ENCODE data around the gene RAB44.

RAB44 gene

GRCh38 chr6:36717231-36717825 is 19.7 kb downstream of the RAB44 start:
- no peak overlapping the region for H3K4me3 ChIP-seq (replicated peaks in 1 of 2; ENCODE audit: low read depth in 2 of 2, low read length in 2 of 2)
- TF ChIP-seq CTCF (IDR thresholded peaks at IDR 0.05; ENCODE audit: low read depth, low read length), result no peak
- no peak for DNase-seq (ENCODE audit: low read depth in 2 of 2)

GRCh38 chr6:36717871-36718540 is 20.4 kb downstream of the RAB44 start:
- no peak for TF ChIP-seq CTCF (IDR thresholded peaks at IDR 0.05; ENCODE audit: low read depth, low read length)
- no peak for DNase-seq (ENCODE audit: low read depth in 2 of 2)
- H3K4me3 ChIP-seq (replicated peaks in 1 of 2; ENCODE audit: low read depth in 2 of 2, low read length in 2 of 2), result no peak overlapping the region

GRCh38 chr6:36718560-36718959 is 20.9 kb downstream of the RAB44 start:
- H3K4me3 ChIP-seq (replicated peaks in 1 of 2; ENCODE audit: low read depth in 2 of 2, low read length in 2 of 2), result no peak overlapping the region
- no peak for TF ChIP-seq CTCF (IDR thresholded peaks at IDR 0.05; ENCODE audit: low read depth, low read length)
- DNase-seq (ENCODE audit: low read depth in 2 of 2), result no peak

- no peak for DNase-seq (ENCODE audit: low read depth in 2 of 2)
- TF ChIP-seq CTCF (IDR thresholded peaks at IDR 0.05; ENCODE audit: low read depth, low read length), result no peak
- no peak overlapping the region for H3K4me3 ChIP-seq (replicated peaks in 1 of 2; ENCODE audit: low read depth in 2 of 2, low read length in 2 of 2)
Observed at GRCh38 chr6:36719126-36719525, 21.5 kb downstream of the RAB44 start.

GRCh38 chr6:36720251-36721141 is 22.9 kb downstream of the RAB44 start:
- H3K4me3 ChIP-seq (replicated peaks in 1 of 2; ENCODE audit: low read depth in 2 of 2, low read length in 2 of 2), result no peak overlapping the region
- TF ChIP-seq CTCF (IDR thresholded peaks at IDR 0.05; ENCODE audit: low read depth, low read length), result no peak
- no peak for DNase-seq (ENCODE audit: low read depth in 2 of 2)

GRCh38 chr6:36721369-36722140 is 23.9 kb downstream of the RAB44 start:
- no peak for DNase-seq (ENCODE audit: low read depth in 2 of 2)
- H3K4me3 ChIP-seq (replicated peaks in 1 of 2; ENCODE audit: low read depth in 2 of 2, low read length in 2 of 2), result no peak overlapping the region
- TF ChIP-seq CTCF (IDR thresholded peaks at IDR 0.05; ENCODE audit: low read depth, low read length), result no peak

Measured in cardiac fibroblast (primary cell).